Measurements from ENCODE around the gene CTTNBP2NL.
"Not testable (repeated sequence)": the region's sequence is repeated elsewhere in the genome, so short reads cannot be mapped to it uniquely, and the experiment has no call there.

CTTNBP2NL gene

GRCh38 chr1:112470324-112470723 is 74.3 kb downstream of the CTTNBP2NL start:
- not testable (repeated sequence) for DNase-seq

- DNase-seq: no peak
These were observed 75.0 kb downstream of the CTTNBP2NL start for GRCh38 chr1:112470966-112471365.

- DNase-seq: no peak
These were observed 76.1 kb downstream of the CTTNBP2NL start for GRCh38 chr1:112472142-112472541.

- no peak for DNase-seq
These were observed 81.5 kb downstream of the CTTNBP2NL start for GRCh38 chr1:112477550-112477949.

GRCh38 chr1:112478314-112478713 is 82.3 kb downstream of the CTTNBP2NL start:
- DNase-seq: no peak

- not testable (repeated sequence) for DNase-seq
These were observed 90.0 kb downstream of the CTTNBP2NL start for GRCh38 chr1:112486063-112486462.

- DNase-seq: not testable (repeated sequence)
These were observed 91.7 kb downstream of the CTTNBP2NL start for GRCh38 chr1:112487686-112488085.

GRCh38 chr1:112488141-112488540 is 92.1 kb downstream of the CTTNBP2NL start:
- DNase-seq: no peak

- no peak for DNase-seq
These were observed 96.1 kb downstream of the CTTNBP2NL start for GRCh38 chr1:112492076-112492475.

- no peak for DNase-seq
These were observed 97.3 kb downstream of the CTTNBP2NL start for GRCh38 chr1:112493351-112493750.

- DNase-seq: no peak
These were observed 100.3 kb downstream of the CTTNBP2NL start for GRCh38 chr1:112496290-112496689.

GRCh38 chr1:112501810-112502641 is 106.0 kb downstream of the CTTNBP2NL start:
- DNase-seq: peak; percentile 37

- no peak for DNase-seq
These were observed 106.8 kb downstream of the CTTNBP2NL start for GRCh38 chr1:112502826-112503225.

- DNase-seq: no peak
These were observed 108.1 kb downstream of the CTTNBP2NL start for GRCh38 chr1:112504001-112504660.

- DNase-seq: no peak
These were observed 108.8 kb downstream of the CTTNBP2NL start for GRCh38 chr1:112504661-112505399.

GRCh38 chr1:112505400-112505785 is 109.4 kb downstream of the CTTNBP2NL start:
- DNase-seq: no peak

- no peak for DNase-seq
These were observed 109.9 kb downstream of the CTTNBP2NL start for GRCh38 chr1:112505878-112506277.

- no peak for DNase-seq
These were observed 110.3 kb downstream of the CTTNBP2NL start for GRCh38 chr1:112506306-112506705.

GRCh38 chr1:112506731-112507130 is 110.7 kb downstream of the CTTNBP2NL start:
- DNase-seq: no peak

- DNase-seq: no peak
These were observed 111.3 kb downstream of the CTTNBP2NL start for GRCh38 chr1:112507336-112507735.

GRCh38 chr1:112507921-112508277 is 111.9 kb downstream of the CTTNBP2NL start:
- no peak for DNase-seq

GRCh38 chr1:112508278-112509004 is 112.4 kb downstream of the CTTNBP2NL start, which contains the start of gene WNT2B:
Gene WNT2B, plus strand, starts transcription at chr1:112508965. Its CDS starts 298 bp downstream, at chr1:112509263.
- peak; percentile 30 for DNase-seq
